NCI-H128 (cell line): ENCODE results near the gene EME2.
"Not testable (repeated sequence)": the region's sequence is repeated elsewhere in the genome, so short reads cannot be mapped to it uniquely, and the experiment has no call there.

Experiments used
- DNase-seq: peaks from one replicate; lab custom pipeline; 2025; ENCODE audit not compliant: unreplicated experiment; lab: John Stamatoyannopoulos, UW

Gene EME2, protein sequence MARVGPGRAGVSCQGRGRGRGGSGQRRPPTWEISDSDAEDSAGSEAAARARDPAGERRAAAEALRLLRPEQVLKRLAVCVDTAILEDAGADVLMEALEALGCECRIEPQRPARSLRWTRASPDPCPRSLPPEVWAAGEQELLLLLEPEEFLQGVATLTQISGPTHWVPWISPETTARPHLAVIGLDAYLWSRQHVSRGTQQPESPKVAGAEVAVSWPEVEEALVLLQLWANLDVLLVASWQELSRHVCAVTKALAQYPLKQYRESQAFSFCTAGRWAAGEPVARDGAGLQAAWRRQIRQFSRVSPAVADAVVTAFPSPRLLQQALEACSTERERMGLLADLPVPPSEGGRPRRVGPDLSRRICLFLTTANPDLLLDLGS

GRCh38 chr16:1772362-1772907 lies at the start of gene EME2:
Gene EME2 (plus strand): TSS chr16:1772810. CDS start chr16:1773228, 418 bp downstream.
- no peak for DNase-seq

DNA sequence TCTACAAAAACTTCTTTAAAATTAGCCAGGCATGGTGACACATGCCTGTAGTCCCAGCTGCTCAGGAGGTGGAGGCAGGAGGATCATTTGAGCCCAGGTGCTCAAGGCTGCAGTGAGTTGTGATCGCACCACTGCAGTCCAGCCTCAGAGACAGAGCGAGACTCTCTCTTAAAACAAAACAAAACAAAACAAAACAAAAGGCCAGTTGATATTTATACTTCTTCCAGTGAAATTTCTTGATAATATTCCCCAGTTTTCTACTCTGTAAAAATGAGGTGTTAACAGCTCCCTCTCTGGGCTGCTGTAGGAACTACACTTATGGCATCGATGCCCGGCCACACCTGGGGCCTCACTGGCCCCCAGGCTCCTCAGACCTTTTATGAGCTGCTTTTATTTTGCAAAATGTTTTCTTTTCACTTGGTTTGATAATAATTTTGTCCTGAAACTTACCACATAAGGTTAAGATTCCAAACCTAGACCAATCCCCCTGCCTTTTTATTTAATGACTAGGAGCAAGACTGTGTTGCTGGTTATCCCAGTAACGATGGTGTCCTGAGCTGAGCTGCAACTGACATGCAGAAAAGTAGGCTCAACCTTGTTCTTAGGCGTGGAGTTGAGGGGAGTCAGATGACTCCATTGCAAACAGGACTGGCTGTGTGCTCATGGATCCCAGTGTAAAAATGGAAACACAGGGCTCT lies 49.0 kb upstream of the EME2 start:
- DNase-seq, result no peak

GRCh38 chr16:1724491-1724890 lies 48.1 kb upstream of the EME2 start:
- no peak for DNase-seq

GRCh38 chr16:1726661-1727502 lies 45.7 kb upstream of the EME2 start:
- DNase-seq, result no peak

DNA sequence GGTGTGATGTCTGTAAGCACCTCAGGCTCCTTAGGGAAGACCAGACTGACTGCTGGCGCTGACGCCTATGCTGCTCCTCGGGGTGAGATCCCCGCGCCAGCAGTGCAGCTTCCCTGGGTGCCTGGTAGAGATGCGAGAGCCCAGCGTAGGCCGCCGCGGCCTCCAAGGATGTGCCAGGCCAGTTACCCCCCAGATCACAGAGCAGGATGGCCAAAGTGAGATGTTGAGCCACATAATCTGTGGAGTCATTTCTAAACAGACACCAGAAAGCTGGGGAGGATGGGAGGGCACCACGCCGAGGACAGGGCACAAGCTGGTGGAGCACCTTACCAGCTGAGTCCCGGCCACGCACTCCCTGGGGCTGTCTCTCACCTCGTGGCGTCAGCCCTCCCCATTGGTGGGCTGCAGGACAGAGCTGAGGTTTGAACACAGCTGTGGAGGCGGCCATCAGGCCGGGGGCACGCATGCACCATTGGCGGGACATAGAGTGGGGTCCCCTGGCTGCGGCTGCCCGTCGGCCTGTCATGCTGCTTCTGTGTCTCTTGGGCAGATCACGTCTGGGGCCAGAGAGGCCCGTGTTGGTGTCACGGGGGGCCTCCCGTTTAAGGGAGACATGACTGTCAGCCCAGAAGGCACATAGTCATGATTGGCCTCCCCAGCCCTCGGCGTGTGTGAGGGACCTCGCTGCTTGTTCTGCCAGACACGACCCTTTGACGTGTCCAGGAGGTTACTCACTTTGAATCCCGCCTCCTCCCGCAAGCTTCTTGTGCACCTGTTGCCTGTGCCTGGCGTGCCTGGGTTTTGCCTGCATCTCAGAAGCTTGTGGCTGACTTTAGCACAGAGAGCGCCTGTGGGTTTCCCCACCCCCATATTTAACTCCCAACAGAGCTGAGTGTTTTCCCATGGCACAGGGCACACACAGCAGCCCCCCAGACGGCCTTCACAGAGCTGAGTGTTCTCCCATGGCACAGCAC lies 44.7 kb upstream of the EME2 start:
- no peak for DNase-seq

GRCh38 chr16:1729026-1729425 lies 43.6 kb upstream of the EME2 start:
- DNase-seq, result no peak

GRCh38 chr16:1729445-1729844 lies 43.2 kb upstream of the EME2 start:
- no peak for DNase-seq

- no peak for DNase-seq
These were observed 41.5 kb upstream of the EME2 start for GRCh38 chr16:1731073-1731472.

DNA sequence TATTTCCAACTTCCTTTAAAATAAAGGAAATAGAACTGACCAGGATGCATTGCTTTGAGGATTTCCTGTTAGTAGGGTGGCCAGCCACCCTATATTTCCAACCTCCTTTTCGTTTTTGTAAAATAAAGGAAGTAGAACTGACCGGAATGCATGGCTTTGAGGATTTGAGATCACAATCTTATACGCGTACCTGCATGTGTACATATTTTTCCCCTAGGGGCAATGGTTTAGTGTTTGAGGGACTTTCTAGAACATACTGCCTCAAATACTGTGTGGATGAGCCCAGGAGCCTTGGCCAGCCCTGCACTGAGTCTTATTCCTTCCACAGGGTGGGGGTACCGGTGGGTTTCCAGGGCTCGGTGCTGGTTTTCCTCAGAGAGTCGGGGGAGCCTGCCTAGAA lies 41.0 kb upstream of the EME2 start:
- no peak for DNase-seq

DNA sequence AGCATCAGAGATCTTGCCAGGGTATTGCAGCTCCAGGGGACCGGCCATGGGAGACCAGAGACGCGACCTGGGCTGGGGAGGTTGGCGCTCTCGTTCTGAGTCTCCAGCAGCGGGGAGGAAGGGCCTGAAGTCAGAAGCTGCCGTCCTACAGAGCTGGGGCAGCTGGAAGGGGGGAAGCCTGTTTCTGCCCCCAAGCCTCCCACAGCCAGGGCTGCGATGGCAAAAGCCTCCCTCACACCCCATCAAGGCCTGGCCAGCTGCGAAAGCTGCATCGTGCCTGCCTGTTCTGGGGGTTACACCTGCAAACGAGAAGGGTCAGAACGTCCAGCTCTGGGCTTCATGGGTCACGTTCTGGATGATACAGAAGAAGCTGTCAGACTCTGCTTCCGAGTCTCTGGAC lies 40.5 kb upstream of the EME2 start:
- no peak for DNase-seq

DNA sequence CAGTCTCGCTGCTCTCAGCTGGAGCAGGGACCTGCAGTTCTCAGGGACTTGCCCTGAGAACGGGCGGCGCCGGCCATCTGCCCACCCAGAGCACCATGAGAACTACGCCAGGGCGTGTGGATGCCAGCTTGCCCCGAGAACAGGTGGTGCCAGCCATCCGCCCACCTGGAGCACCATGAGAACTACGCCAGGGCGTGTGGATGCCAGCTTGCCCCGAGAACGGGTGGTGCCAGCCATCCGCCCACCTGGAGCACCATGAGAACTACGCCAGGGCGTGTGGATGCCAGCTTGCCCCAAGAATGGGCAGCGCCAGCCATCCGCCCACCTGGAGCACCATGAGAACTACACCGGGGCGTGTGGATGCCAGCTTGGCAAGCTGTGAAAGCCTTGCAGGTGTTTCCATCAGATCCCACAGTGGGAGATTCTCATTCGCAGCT lies 40.0 kb upstream of the EME2 start:
- DNase-seq, result not testable (repeated sequence)

GRCh38 chr16:1734123-1734522 lies 38.5 kb upstream of the EME2 start:
- no peak for DNase-seq

- DNase-seq, result no peak
These were observed 37.8 kb upstream of the EME2 start for GRCh38 chr16:1734816-1735215.

DNA sequence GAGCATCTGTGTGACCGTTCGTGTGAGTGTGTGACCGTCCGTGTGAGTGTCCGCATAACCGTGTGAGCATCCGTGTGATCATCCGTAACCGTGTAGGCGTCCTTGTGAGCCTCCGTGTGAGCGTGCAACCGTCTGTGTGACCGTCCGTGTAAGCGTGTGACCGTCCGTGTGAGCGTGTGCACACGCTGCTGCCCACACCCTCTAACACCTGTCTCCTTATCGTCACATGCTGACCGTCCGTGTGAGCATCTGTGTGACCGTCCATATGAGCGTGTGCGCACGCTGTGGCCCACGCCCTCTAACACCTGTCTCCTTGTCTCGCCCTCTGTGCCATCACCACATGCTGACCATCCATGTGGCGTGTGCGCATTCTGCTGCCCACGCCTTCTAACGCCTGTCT lies 32.4 kb upstream of the EME2 start:
- DNase-seq, result no peak

GRCh38 chr16:1740781-1741490 lies 31.7 kb upstream of the EME2 start:
- DNase-seq, result no peak

DNA sequence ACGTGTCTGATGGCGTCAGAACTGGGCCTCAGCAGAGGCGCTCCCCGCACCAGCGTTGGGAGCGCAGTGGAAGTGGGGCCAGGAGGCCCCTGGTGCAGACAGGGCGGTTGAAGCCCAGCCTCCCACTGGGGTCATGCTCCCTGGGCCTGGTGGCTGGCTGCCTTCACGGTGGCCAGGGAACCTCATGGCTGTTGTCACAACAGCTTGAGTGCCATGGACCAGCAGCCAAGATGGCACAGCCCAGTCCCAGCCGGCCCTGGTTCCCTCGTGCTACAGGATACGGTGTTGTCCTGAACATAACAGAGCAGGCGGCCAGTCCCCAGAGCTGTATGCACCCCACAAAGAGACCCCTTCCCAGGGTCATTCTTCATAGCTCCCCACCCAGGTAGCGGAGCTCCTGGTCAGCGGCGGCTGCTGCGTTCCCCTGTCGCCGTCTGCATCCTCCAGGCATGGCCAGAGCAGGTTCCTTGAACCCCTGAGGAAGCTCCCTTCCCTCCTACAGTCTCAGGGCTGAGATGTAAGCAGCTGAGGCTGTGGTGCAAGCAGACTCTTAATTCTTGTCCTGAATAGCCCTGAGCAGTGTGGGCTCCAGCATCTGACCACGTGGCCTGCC lies 31.0 kb upstream of the EME2 start:
- DNase-seq, result no peak

DNA sequence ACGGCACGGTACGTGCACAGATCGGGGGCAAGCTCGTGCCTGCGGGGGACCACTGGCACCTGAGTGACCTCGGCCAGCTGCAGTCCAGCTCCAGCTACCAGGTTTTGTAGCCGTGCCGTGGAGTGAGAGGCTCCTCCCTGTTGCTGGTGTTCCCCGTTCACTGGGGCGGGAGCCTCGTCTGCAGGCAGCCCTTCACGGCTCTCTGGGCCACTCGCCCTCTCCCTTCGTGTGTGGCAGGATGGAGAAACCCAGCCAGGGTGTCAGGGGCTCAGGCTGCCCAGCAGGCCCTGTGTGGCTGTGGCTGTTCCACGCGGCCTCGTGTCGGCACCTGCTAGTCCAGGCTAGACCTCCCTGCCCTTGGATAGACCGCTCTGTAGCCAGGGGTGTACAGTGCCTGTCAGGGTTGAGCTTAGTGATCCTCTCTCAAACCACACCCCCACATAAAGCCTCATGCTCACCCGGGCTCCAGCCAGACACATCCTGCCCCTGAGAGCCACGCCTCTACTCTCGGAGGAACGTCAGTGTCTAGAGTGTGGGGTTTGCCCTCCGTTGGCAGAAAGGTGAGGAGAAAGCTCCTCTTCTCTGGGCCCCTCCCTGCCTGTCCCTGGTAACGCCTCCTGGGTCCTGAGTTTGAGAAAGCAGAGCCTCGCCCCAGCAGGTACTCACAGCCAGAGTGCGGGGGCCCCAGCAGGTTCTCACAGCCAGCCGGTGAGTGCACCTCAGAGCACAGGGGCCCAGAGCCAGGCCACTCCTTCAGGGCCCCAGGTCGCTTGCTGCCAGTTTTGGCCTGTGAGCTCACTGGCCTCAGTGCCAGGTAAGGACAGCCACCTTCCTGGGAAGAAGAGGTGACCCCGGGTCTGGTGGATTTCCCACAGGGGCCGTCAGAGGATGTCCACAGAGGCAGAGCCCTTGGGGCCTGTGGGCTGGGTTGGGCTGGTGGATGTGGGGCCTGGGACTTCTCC lies 29.0 kb upstream of the EME2 start:
- DNase-seq, result no peak

GRCh38 chr16:1744338-1744840 lies 28.2 kb upstream of the EME2 start:
- no peak for DNase-seq
